Liver (tissue), 9 donors: ENCODE data around the gene CACNA1E. TPM values are rescaled to one million over a fixed set of nuclear protein-coding genes. Genes with fewer than 3 reads are reported as not detected.

Experiments
- DNase-seq: peaks from one replicate; pipeline ENCODE4 v3.0.0-alpha.2; 2017; ENCODE audit warnings: low spot score
- H3K27ac ChIP-seq, 2 donors: one replicate each; pipeline ENCODE4 v1.7.0; 2013; ENCODE audit warnings: inconsistent platforms in 2 of 2, low read length in 2 of 2, control low read depth in 1 of 2, low read depth in 1 of 2, mild to moderate bottlenecking in 1 of 2
- H3K27me3 ChIP-seq, 4 donors: one replicate each; pipeline versions ENCODE4 v1.6.1 to v1.7.0; 2013; ENCODE audit warnings: low read length in 3 of 4, inconsistent platforms in 1 of 4, mild to moderate bottlenecking in 1 of 4, moderate library complexity in 1 of 4; ENCODE audit not compliant: control insufficient read depth in 4 of 4, insufficient read depth in 4 of 4
- H3K36me3 ChIP-seq, 4 donors: one replicate each; pipeline versions ENCODE4 v1.6.1 to v1.7.0; 2013; ENCODE audit warnings: low read length in 3 of 4, mild to moderate bottlenecking in 3 of 4, low read depth in 1 of 4, moderate library complexity in 1 of 4; ENCODE audit not compliant: control insufficient read depth in 4 of 4, insufficient read depth in 3 of 4
- H3K4me1 ChIP-seq, 4 donors: one replicate each; pipeline versions ENCODE4 v1.6.1 to v1.7.0; 2013; ENCODE audit warnings: low read length in 3 of 4, mild to moderate bottlenecking in 3 of 4, moderate library complexity in 1 of 4; ENCODE audit not compliant: control insufficient read depth in 4 of 4, insufficient read depth in 4 of 4
- H3K4me3 ChIP-seq, 3 donors: one replicate each; pipeline versions ENCODE4 v1.6.1 to v1.7.0; 2013; ENCODE audit warnings: low read length in 3 of 3, control low read depth in 1 of 3, low read depth in 1 of 3, mild to moderate bottlenecking in 1 of 3
- H3K9ac ChIP-seq, 2 donors: one replicate each; pipeline ENCODE4 v1.7.0; 2013; ENCODE audit warnings: low read length in 2 of 2, mild to moderate bottlenecking in 2 of 2, moderate library complexity in 2 of 2, control low read depth in 1 of 2, low read depth in 1 of 2
- H3K9me3 ChIP-seq, 4 donors: one replicate each; pipeline versions ENCODE4 v1.6.1 to v1.7.0; 2013; ENCODE audit warnings: low read length in 3 of 4; ENCODE audit not compliant: control insufficient read depth in 4 of 4
- ATF3 ChIP-seq: IDR thresholded peaks from 2 replicates; pipeline ENCODE4 v1.6.1; 2016; ENCODE audit warnings: antibody characterized with exemption
- CTCF ChIP-seq: fragments of 150-350 bp; IDR thresholded peaks from 2 replicates; pipeline ENCODE4 v1.5.1; 2017; ENCODE audit warnings: improper control_type of control experiment, low read depth, low read length; ENCODE audit not compliant: missing input control
- FOXA1 ChIP-seq: IDR thresholded peaks from 2 replicates; pipeline ENCODE4 v1.6.1; 2016; ENCODE audit warnings: antibody characterized with exemption
- FOXA2 ChIP-seq: IDR thresholded peaks from 2 replicates; pipeline ENCODE4 v1.6.1; 2016; ENCODE audit warnings: antibody characterized with exemption
- GABPA ChIP-seq, 2 donors: IDR thresholded peaks in 1 of 2; conservative IDR thresholded peaks in 1 of 2; 2 replicates each; pipeline ENCODE4 v1.6.1; 2016; ENCODE audit warnings: antibody characterized with exemption in 2 of 2, mild to moderate bottlenecking in 1 of 2, moderate library complexity in 1 of 2
- HNF4A ChIP-seq, 2 donors: conservative IDR thresholded peaks; 2 replicates each; pipeline ENCODE4 v1.6.1; 2016; ENCODE audit warnings: antibody characterized with exemption in 2 of 2, mild to moderate bottlenecking in 2 of 2
- HNF4G ChIP-seq: IDR thresholded peaks from 2 replicates; pipeline ENCODE4 v1.6.1; 2016; ENCODE audit warnings: antibody characterized with exemption
- JUND ChIP-seq, 2 donors: IDR thresholded peaks; 2 replicates each; pipeline ENCODE4 v1.6.1; 2016; ENCODE audit warnings: antibody characterized with exemption in 2 of 2
- MAX ChIP-seq: IDR thresholded peaks from 2 replicates; pipeline ENCODE4 v1.6.1; 2016; ENCODE audit warnings: antibody characterized with exemption
- NR2F2 ChIP-seq: IDR thresholded peaks from 2 replicates; pipeline ENCODE4 v1.6.1; 2016; ENCODE audit warnings: antibody characterized with exemption
- RAD21 ChIP-seq, 2 donors: IDR thresholded peaks; 2 replicates each; pipeline ENCODE4 v1.6.1; 2016; ENCODE audit warnings: antibody characterized with exemption in 2 of 2, mild to moderate bottlenecking in 2 of 2
- REST ChIP-seq: IDR thresholded peaks from 2 replicates; pipeline ENCODE4 v1.6.1; 2016; ENCODE audit warnings: antibody characterized with exemption, mild to moderate bottlenecking
- RXRA ChIP-seq, 2 donors: IDR thresholded peaks; 2 replicates each; pipeline ENCODE4 v1.6.1; 2017 to 2018; ENCODE audit warnings: antibody characterized with exemption in 2 of 2, mild to moderate bottlenecking in 1 of 2
- SP1 ChIP-seq: IDR thresholded peaks from 2 replicates; pipeline ENCODE4 v1.6.1; 2018; ENCODE audit warnings: antibody characterized with exemption, mild to moderate bottlenecking
- TAF1 ChIP-seq: conservative IDR thresholded peaks from 2 replicates; pipeline ENCODE4 v1.6.1; 2016; ENCODE audit warnings: antibody characterized with exemption, mild to moderate bottlenecking
- YY1 ChIP-seq: IDR thresholded peaks from 2 replicates; pipeline ENCODE4 v1.6.1; 2016; ENCODE audit warnings: antibody characterized with exemption, mild to moderate bottlenecking
- ZBTB33 ChIP-seq: IDR thresholded peaks from 2 replicates; pipeline ENCODE4 v1.6.1; 2016; ENCODE audit warnings: antibody characterized with exemption
- WGBS: extraction: QIAGEN DNeasy Blood & Tissue Kit; methylation state at CpG from one replicate; pipeline ENCODE4 v1.1.7; 2013; 5-methylcytosine and 5-hydroxymethylcytosine counted together
- polyA plus RNA-seq, 2 donors: library from polyadenylated mRNA; stranded (reverse) in 1 of 2; unstranded in 1 of 2; fragments of 200-250 nt in 1 of 2; fragments of >200 nt in 1 of 2; fragmentation: Nextera tagmentation in 1 of 2; extraction: Ambion mirVana in 1 of 2; gene quantifications; one replicate each; pipeline versions ENCODE4 v1.2.1 to v1.2.3, GENCODE V29; 2013 to 2015
- total RNA-seq, 2 donors: library from RNA; depleted of rRNA; stranded (reverse); fragments of >200 nt; gene quantifications; one replicate each; pipeline ENCODE4 v1.2.3, GENCODE V29; 2014
- donor health status: healthy.
- donor health status: healthy.
- donor health status: healthy.
- donor health status: healthy.
- donor health status: healthy.

Gene CACNA1E
- total and polyA plus RNA-seq, 4 donors, result under 0.01 to 0.08 (median 0.01) TPM; not detected in 1

- Histone ChIP-seq H3K27ac (no peak overlapping the region), H3K36me3 (no peaks in the 10 kb centered on the region), H3K9ac (no peak overlapping the region), H3K4me3 (no peak overlapping the region), H3K9me3 (no peaks in the 10 kb centered on the region), H3K4me1 (no peaks in the 10 kb centered on the region), H3K27me3 (no peaks in the 10 kb centered on the region)
- no peak for TF ChIP-seq MAX
- TF ChIP-seq HNF4G, result no peak
- no peak for TF ChIP-seq TAF1
- no peak for TF ChIP-seq CTCF
- TF ChIP-seq GABPA (IDR thresholded peaks at IDR 0.05 in 1 of 2, conservative IDR thresholded peaks at IDR 0.05 in 1 of 2), result no peak
- TF ChIP-seq YY1, result no peak
- no peak for TF ChIP-seq REST
- TF ChIP-seq RXRA (IDR thresholded peaks at IDR 0.05), result no peak
- TF ChIP-seq FOXA1, result no peak
- no peak for TF ChIP-seq FOXA2
- TF ChIP-seq NR2F2, result no peak
- no peak for TF ChIP-seq JUND (IDR thresholded peaks at IDR 0.05)
- no peak for TF ChIP-seq HNF4A (conservative IDR thresholded peaks at IDR 0.05)
- no peak for DNase-seq
Measured at GRCh38 chr1:181637998-181638397, 154.7 kb downstream of the CACNA1E start.

GRCh38 chr1:181640956-181641355 is 157.6 kb downstream of the CACNA1E start:
- Histone ChIP-seq H3K27ac (no peak overlapping the region), H3K27me3 (no peaks in the 10 kb centered on the region), H3K9me3 (no peaks in the 10 kb centered on the region), H3K9ac (no peak overlapping the region), H3K4me3 (no peak overlapping the region), H3K36me3 (no peaks in the 10 kb centered on the region), H3K4me1 (no peaks in the 10 kb centered on the region)
- TF ChIP-seq FOXA2, result no peak
- TF ChIP-seq GABPA (IDR thresholded peaks at IDR 0.05 in 1 of 2, conservative IDR thresholded peaks at IDR 0.05 in 1 of 2), result no peak
- no peak for TF ChIP-seq RAD21 (IDR thresholded peaks at IDR 0.05)
- TF ChIP-seq JUND (IDR thresholded peaks at IDR 0.05), result no peak
- no peak for TF ChIP-seq MAX
- TF ChIP-seq NR2F2, result no peak
- TF ChIP-seq TAF1, result no peak
- TF ChIP-seq SP1, result no peak
- no peak for TF ChIP-seq HNF4A (conservative IDR thresholded peaks at IDR 0.05)
- no peak for TF ChIP-seq YY1
- no peak for TF ChIP-seq RXRA (IDR thresholded peaks at IDR 0.05)
- no peak for TF ChIP-seq CTCF
- TF ChIP-seq REST, result no peak
- no peak for TF ChIP-seq ATF3
- TF ChIP-seq FOXA1, result no peak
- TF ChIP-seq ZBTB33, result no peak
- TF ChIP-seq HNF4G, result no peak
- whole genome bisulfite sequencing, result 78% methylated on average over 3 of the region's 3 CpGs
- DNase-seq, result no peak
